GM10266 (cell line): ENCODE results near the gene MAN2A1.

Source experiments
- DNase-seq: peaks from one replicate; pipeline ENCODE4 v3.0.0; 2012; ENCODE audit errors: extremely low spot score
- CTCF ChIP-seq: IDR thresholded peaks from 2 replicates; pipeline ENCODE4 v1.5.1; 2012; ENCODE audit warnings: mild to moderate bottlenecking, low read depth; ENCODE audit not compliant: control insufficient read depth, insufficient read depth; ENCODE audit errors: missing control alignments

The MAN2A1 gene

DNA sequence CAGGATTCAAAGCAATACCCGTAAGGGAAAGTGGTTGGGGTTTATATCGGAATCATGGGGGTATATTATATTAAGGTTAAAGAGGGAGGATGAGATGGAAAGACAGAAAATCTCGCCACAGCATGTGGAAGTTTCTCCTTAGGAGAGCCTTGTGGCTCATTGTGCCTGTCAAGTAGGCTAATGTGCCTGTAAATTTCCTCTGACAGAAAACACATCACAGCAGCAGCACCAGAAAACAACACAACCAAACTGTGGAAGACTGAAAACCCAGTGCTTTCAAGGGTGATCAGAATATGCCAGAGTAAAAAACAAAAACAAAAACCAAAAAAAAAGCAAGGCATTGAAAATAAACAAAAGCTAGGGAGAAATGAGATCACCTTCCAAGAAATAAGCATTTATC lies 11.3 kb upstream of the MAN2A1 start:
- TF ChIP-seq CTCF: no peak
- no peak for DNase-seq

DNA sequence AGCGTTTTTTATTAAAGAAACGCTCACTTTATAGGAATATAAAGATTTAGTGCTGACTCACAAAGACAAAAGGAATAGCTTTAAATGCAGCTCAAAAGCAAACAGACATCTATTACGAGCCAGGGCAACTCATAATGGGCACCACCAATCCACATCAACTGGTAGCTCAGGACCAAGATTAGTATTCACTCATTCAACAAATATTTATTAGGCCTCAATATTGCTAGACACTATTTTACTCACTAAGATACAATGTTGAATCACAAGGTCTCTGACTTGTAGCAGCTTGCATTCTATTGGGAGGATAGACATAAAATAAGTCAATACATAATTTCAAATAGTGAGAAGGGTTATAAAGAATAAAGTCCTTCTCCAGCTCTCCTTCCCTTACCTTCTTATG lies 8.0 kb upstream of the MAN2A1 start:
- TF ChIP-seq CTCF: no peak
- DNase-seq: no peak

DNA sequence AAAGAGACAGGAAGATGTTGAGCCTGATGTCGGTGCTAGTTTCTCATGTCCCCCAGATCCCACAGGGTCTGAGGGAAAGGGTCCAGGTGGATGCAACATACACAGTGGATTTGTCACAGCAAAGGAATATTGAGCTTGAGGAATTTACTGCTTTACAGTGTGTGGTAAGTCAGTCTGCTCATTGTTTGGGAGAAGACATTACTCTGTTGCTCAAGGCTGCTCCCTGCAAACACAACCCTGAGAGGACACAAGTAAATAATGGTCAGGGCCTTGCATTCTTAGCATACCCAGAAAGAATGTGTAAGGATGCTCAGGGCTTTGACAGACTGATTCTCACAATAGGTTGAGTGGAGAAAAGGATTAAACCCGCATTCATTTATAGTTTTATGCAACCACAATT lies 7.3 kb upstream of the MAN2A1 start:
- TF ChIP-seq CTCF: no peak
- DNase-seq: no peak

- TF ChIP-seq CTCF: no peak
- DNase-seq: no peak
Observed at GRCh38 chr5:109685916-109686315, 3.8 kb upstream of the MAN2A1 start.

- peak; percentile 57 for TF ChIP-seq CTCF
- no peak for DNase-seq
Observed at GRCh38 chr5:109688630-109688969, 1.1 kb upstream of the MAN2A1 start.

DNA sequence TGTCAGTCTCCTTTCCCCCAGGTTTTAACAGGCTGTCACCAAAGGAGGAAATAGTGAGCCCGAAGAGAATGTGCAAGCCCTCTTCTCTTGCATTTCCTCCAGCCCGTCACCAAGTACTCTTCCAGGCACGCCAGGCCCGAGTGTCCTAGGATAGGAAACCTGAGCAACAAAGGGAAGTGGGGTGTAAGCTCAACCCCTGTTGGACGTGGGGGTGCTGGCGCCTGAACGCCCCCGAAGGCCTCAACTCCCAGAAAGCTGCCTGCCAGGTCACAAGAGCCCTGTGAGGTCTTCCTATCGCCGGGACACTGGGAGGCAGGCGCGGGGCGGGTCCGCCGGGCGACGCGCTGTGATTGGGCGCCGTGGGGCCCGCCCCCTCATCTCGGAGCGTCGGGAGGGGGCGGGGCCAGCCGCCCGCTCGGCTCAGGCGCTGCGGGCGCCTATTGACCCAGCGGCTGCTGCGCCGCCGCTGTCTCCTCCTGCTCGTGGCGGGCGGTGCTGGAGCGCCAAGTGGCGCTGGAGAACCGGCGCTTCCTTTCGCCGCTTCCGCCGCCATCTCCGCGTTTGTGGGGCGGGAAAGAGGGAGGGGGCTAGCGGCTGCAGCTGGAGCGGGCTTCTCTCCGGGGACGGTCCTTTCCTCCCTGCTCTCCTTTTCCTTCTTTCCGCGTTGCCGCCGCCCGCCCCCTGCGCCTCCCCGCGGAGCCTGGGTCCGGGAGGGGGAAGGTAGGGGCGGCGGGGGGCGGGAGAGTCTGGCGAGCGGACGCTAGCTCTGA lies 572 bp upstream of the MAN2A1 start:
- no peak for TF ChIP-seq CTCF
- peak; percentile 91 for DNase-seq

GRCh38 chr5:109690242-109690974 lies 681 bp downstream of the MAN2A1 start:
- TF ChIP-seq CTCF: no peak
- DNase-seq: peak; percentile 25
